Common myeloid progenitor, CD34-positive (primary cell): Measurements from ENCODE around the gene CCR5.
"Not testable (repeated sequence)": the region's sequence is repeated elsewhere in the genome, so short reads cannot be mapped to it uniquely, and the experiment has no call there.

ENCODE experiments used
- CTCF ChIA-PET: fragments of 350-600 bp; sonication (Branson Sonifier 250); formaldehyde crosslinking; loops from one replicate; lab custom pipeline; 2021; ENCODE audit warnings: antibody characterized with exemption; lab: Charles Lee
- POLR2A ChIA-PET: fragments of 350-600 bp; sonication (Branson Sonifier 250); formaldehyde crosslinking; loops from one replicate; lab custom pipeline; 2021; ENCODE audit warnings: antibody characterized with exemption; lab: Charles Lee
- DNase-seq, 3 donors: peaks; one replicate each; pipeline versions ENCODE4 v3.0.0 to v3.0.0-alpha.2; 2013
- H3K27ac ChIP-seq, 2 experiments: 1 replicate in 1 of 2; 2 replicates in 1 of 2; pipeline ENCODE4 v1.7.0; 2013; ENCODE audit warnings: inconsistent platforms in 2 of 2, low read length in 2 of 2, mild to moderate bottlenecking in 2 of 2, low read depth in 1 of 2, moderate library complexity in 1 of 2; ENCODE audit not compliant: severe bottlenecking in 2 of 2, insufficient read depth in 1 of 2, poor library complexity in 1 of 2
- H3K27me3 ChIP-seq, 5 experiments: replicated peaks in 2 of 5; 1 replicate in 3 of 5; 2 replicates in 2 of 5; pipeline versions ENCODE4 v1.6.1 to v1.7.0; 2013; ENCODE audit warnings: low read length in 4 of 5, mild to moderate bottlenecking in 2 of 5, moderate library complexity in 2 of 5, inconsistent platforms in 1 of 5; ENCODE audit not compliant: insufficient read depth in 5 of 5, control insufficient read depth in 4 of 5
- H3K36me3 ChIP-seq, 4 experiments: 1 replicate in 2 of 4; 2 replicates in 2 of 4; pipeline versions ENCODE4 v1.6.1 to v1.7.0; 2013; ENCODE audit warnings: low read length in 3 of 4, control low read depth in 1 of 4, mild to moderate bottlenecking in 1 of 4; ENCODE audit not compliant: control insufficient read depth in 4 of 4, insufficient read depth in 4 of 4
- H3K4me1 ChIP-seq, 4 experiments: 1 replicate in 3 of 4; 2 replicates in 1 of 4; pipeline versions ENCODE4 v1.6.1 to v1.7.1; 2013; ENCODE audit warnings: low read length in 3 of 4, mild to moderate bottlenecking in 3 of 4, control low read depth in 1 of 4, inconsistent platforms in 1 of 4, moderate library complexity in 1 of 4; ENCODE audit not compliant: control insufficient read depth in 4 of 4, insufficient read depth in 4 of 4; ENCODE audit errors: control extremely low read depth in 1 of 4
- H3K4me3 ChIP-seq, 7 experiments: 1 replicate in 4 of 7; 2 replicates in 3 of 7; pipeline versions ENCODE4 v1.5.1 to v1.7.0; 2013; ENCODE audit warnings: mild to moderate bottlenecking in 7 of 7, low read length in 6 of 7, moderate library complexity in 6 of 7, inconsistent platforms in 2 of 7, low read depth in 2 of 7, control low read depth in 1 of 7; ENCODE audit not compliant: insufficient read depth in 4 of 7, control insufficient read depth in 1 of 7; ENCODE audit errors: extremely low read depth in 1 of 7
- H3K9me3 ChIP-seq, 5 experiments: 1 replicate in 4 of 5; 2 replicates in 1 of 5; pipeline versions ENCODE4 v1.6.1 to v1.7.1; 2013; ENCODE audit warnings: low read length in 4 of 5, mild to moderate bottlenecking in 2 of 5, inconsistent platforms in 1 of 5, low read depth in 1 of 5, moderate library complexity in 1 of 5; ENCODE audit not compliant: control insufficient read depth in 4 of 5, insufficient read depth in 2 of 5; ENCODE audit errors: control extremely low read depth in 1 of 5
- WGBS: methylation state at CpG from one replicate; pipeline ENCODE4 v1.1.5; 2013; ENCODE audit not compliant: insufficient coverage; 5-methylcytosine and 5-hydroxymethylcytosine counted together

The CCR5 gene

DNA sequence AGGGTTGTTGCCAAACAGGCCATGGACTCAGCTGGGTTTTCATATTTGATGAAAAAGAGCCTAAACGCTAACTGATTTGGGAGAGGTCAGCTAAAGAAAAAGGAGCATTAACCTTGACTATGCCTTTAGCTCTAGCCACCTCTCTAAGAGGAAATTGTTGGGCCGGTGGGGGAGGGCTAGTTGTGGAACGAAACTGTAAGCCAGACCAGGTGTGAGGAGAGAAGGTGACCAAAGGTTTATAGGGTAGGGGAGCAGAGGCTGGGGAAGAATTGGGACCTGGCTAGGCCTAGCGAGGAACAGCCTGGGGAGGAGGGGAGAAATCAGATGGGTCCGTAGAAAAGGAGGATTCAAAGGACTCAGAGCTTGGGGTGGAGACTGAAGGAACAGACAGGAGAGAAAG, 20.8 kb downstream of the CCR5 start:
- H3K36me3 ChIP-seq, H3K27me3 ChIP-seq, DNase-seq, H3K9me3 ChIP-seq, H3K4me3 ChIP-seq, CTCF ChIA-PET, POLR2A ChIA-PET, H3K27ac ChIP-seq: not testable (repeated sequence)
- WGBS = 95% methylated on average over 5 of the region's 5 CpGs
- H3K4me1 ChIP-seq = peaks cover 2 to 18% (median 11%) of the 10 kb centered on the region in 4 experiments

DNA sequence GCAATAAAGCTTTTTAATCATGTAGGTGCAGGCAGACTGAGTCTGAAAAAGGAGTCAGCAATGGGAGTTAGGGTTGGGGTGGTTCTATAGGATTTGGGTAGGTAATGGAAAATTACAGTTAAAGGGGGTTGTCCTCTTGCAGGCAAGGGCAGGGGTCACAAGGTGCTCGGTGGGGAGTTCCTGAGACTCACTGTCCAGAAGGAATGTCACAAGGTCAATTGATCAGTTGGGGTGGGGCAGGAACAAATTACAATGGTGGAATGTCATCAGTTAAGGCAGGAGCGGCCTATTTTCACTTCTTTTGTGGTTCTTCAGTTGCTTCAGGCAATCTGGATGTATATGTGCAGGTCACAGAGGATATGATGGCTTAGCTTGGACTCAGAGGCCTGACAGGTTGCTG, 22.3 kb downstream of the CCR5 start:
- WGBS = 100% methylated on average over 1 of the region's 2 CpGs
- CTCF ChIA-PET = no interaction called here
- peaks cover 4 to 22% (median 11%) of the 10 kb centered on the region in 4 experiments for H3K4me1 ChIP-seq
- H3K27me3 ChIP-seq = no peaks in the 10 kb centered on the region
- no peak overlapping the region for H3K27ac ChIP-seq
- no peaks in the 10 kb centered on the region for H3K9me3 ChIP-seq
- DNase-seq = no peak
- no peak overlapping the region for H3K4me3 ChIP-seq
- POLR2A ChIA-PET = interaction anchor here (0.7 kb wide), 1 partner anchor 525 kb away, joined by 3 read pairs; no protein-coding TSS in a partner anchor
- H3K36me3 ChIP-seq = no peaks in the 10 kb centered on the region

GRCh38 chr3:46393554-46394434, 23.0 kb downstream of the CCR5 start:
- H3K4me1 ChIP-seq = peaks cover 4 to 23% (median 11%) of the 10 kb centered on the region in 4 experiments
- H3K9me3 ChIP-seq = no peaks in the 10 kb centered on the region
- WGBS = 88% methylated on average over 7 of the region's 8 CpGs
- no peak overlapping the region for H3K27ac ChIP-seq
- ChIA-PET CTCF (interaction anchor here (1.0 kb wide), 1 partner anchor 23 kb away, joined by 3 read pairs; the partner anchor contains the start of gene CCR5), POLR2A (interaction anchor here (0.7 kb wide), 1 partner anchor 525 kb away, joined by 3 read pairs; no protein-coding TSS in a partner anchor)
- H3K27me3 ChIP-seq = no peaks in the 10 kb centered on the region
- no peak for DNase-seq
- H3K4me3 ChIP-seq = no peak overlapping the region
- no peaks in the 10 kb centered on the region for H3K36me3 ChIP-seq

DNA sequence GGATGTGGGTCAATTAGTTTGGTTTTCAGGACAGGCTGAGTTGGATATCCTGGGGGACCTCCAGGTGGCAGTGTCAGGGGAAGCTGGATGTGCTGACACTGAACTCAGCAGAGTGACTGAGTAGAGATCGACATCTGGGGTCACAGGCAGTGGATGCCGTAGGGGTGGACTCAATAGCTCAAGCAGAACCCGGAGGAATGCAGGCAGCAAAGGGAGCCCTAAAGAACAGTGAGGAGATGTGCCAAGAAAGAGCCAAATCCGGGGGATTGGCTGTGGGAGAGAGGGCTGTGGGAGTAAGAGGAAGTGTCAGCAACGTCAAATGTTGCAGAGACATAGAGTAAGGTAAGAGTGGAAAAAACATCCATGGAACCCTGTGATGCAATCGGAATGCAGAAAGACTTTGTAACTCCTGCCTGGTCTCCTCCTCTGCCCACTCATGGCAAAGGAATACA, 24.5 kb downstream of the CCR5 start:
- 70% methylated on average over 6 of the region's 6 CpGs for WGBS
- peaks cover 4 to 37% (median 11%) of the 10 kb centered on the region in 4 experiments for H3K4me1 ChIP-seq
- H3K4me3 ChIP-seq = no peak overlapping the region
- DNase-seq = no peak
- no peak overlapping the region for H3K27ac ChIP-seq
- ChIA-PET CTCF (interaction anchor here (1.3 kb wide), 1 partner anchor 12 kb away, joined by 6 read pairs; the partner anchor contains the start of genes CCR5AS and CCRL2), POLR2A (no interaction called here)
- H3K9me3 ChIP-seq = no peaks in the 10 kb centered on the region
- H3K36me3 ChIP-seq = no peaks in the 10 kb centered on the region
- no peaks in the 10 kb centered on the region for H3K27me3 ChIP-seq

- H3K27ac ChIP-seq = no peak overlapping the region
- H3K9me3 ChIP-seq = no peaks in the 10 kb centered on the region
- H3K4me3 ChIP-seq = no peak overlapping the region
- ChIA-PET POLR2A (no interaction called here), CTCF (interaction anchor here (1.3 kb wide), 1 partner anchor 11 kb away, joined by 6 read pairs; the partner anchor contains the start of genes CCR5AS and CCRL2)
- no peaks in the 10 kb centered on the region for H3K36me3 ChIP-seq
- H3K27me3 ChIP-seq = no peaks in the 10 kb centered on the region
- peak in 2 of 3 donors; percentile 55 to 71 for DNase-seq
- WGBS = 29% methylated on average over 3 of the region's 6 CpGs
- H3K4me1 ChIP-seq = peaks cover 4 to 37% (median 11%) of the 10 kb centered on the region in 4 experiments
Observed at GRCh38 chr3:46395766-46396530, 25.2 kb downstream of the CCR5 start.

GRCh38 chr3:46397111-46397510, 26.4 kb downstream of the CCR5 start:
- Histone ChIP-seq H3K27me3 (no peaks in the 10 kb centered on the region), H3K9me3 (no peaks in the 10 kb centered on the region), H3K36me3 (no peaks in the 10 kb centered on the region), H3K27ac (no peak overlapping the region), H3K4me3 (no peak overlapping the region), H3K4me1 (peaks cover 4 to 37% (median 11%) of the 10 kb centered on the region in 4 experiments)
- ChIA-PET POLR2A (no interaction called here), CTCF (interaction anchor here (1.3 to 4.1 kb wide), 3 partner anchors 14 to 31 kb away, joined by 3 to 18 read pairs (median 4); no protein-coding TSS in a partner anchor)
- WGBS = 95% methylated on average over 7 of the region's 7 CpGs
- DNase-seq = no peak
